ENCODE results near the gene EPB41L5. TPM values are rescaled to one million over a fixed set of nuclear protein-coding genes. Genes with fewer than 3 reads are reported as not detected.

EPB41L5 gene
- total and polyA plus RNA-seq, 10 of the 15 experiments (the other 5 are each of a cell fraction or from before 2014, with no cell fraction given) = 2.1 to 20.4 (median 8.2) TPM

- H3K4me1 ChIP-seq (ENCODE audit: control insufficient read depth, insufficient read depth, low read length) = no peaks in the 10 kb centered on the region
Observed at GRCh38 chr2:120060088-120060623, 47.3 kb downstream of the EPB41L5 start.

More at GRCh38 chr2:120060088-120060623, 47.3 kb downstream of the EPB41L5 start:
- no peak overlapping the region for H3K9ac ChIP-seq (ENCODE audit: control insufficient read depth, insufficient read depth, low read length)
- no peaks in the 10 kb centered on the region for H3K27me3 ChIP-seq (replicated peaks in 1 of 2; ENCODE audit: control insufficient read depth in 2 of 2, insufficient read depth in 2 of 2, low read length in 1 of 2)
- no peaks in the 10 kb centered on the region for H4K20me1 ChIP-seq (ENCODE audit: control insufficient read depth, insufficient read depth)
- SMC1A ChIA-PET (ENCODE audit: uncharacterized antibody, unreplicated experiment) = no interaction called here
- DNase-seq (ENCODE audit: low read depth, low spot score) (no peak), ATAC-seq (no peak; the same call in 2 of the 3 replicates), FAIRE-seq (peak; percentile 23)
- intact Hi-C loops (cut with micrococcal nuclease; ENCODE audit: unreplicated experiment) = no loop called here
- in situ Hi-C loops (cut with MboI) = no loop called here
- no peak overlapping the region for H3K27ac ChIP-seq (ENCODE audit: control insufficient read depth, insufficient read depth)
- no peaks in the 10 kb centered on the region for H3K36me3 ChIP-seq (ENCODE audit: control insufficient read depth in 2 of 2, insufficient read depth in 2 of 2, low read length in 1 of 2)
- H3K4me3 ChIP-seq = no peak overlapping the region
- H3K9me3 ChIP-seq (replicated peaks; ENCODE audit: control insufficient read depth, insufficient read depth, low read length) = no peaks in the 10 kb centered on the region; the same call in 2 of the 3 replicates
- 66% methylated on average over 2 of the region's 2 CpGs for WGBS (ENCODE audit: insufficient coverage, insufficient replicate concordance, low lambda C conversion rate, missing lambda C conversion rate)
- H3K79me2 ChIP-seq (ENCODE audit: control insufficient read depth, insufficient read depth, low read length) = no peaks in the 10 kb centered on the region
- H3K4me2 ChIP-seq (ENCODE audit: control insufficient read depth, insufficient read depth) = no peak overlapping the region
- RAD21 ChIA-PET (ENCODE audit: unreplicated experiment) = no interaction called here
- TF ChIP-seq ZBTB11 (CRISPR knock-in tag; IDR thresholded peaks at IDR 0.05) (no peak), USF1 (IDR thresholded peaks at IDR 0.05; ENCODE audit: borderline replicate concordance, extremely low read length, insufficient read depth, low read depth, low read length) (no peak), CEBPB (IDR thresholded peaks at IDR 0.05; ENCODE audit: borderline replicate concordance in 1 of 2, low read depth in 2 of 2, low read length in 2 of 2) (no peak), MEF2B (IDR thresholded peaks at IDR 0.05; ENCODE audit: partially characterized antibody, poor library complexity, severe bottlenecking) (no peak), JUND (IDR thresholded peaks at IDR 0.05; ENCODE audit: low read depth, low read length) (no peak), SMAD1 (IDR thresholded peaks at IDR 0.05; ENCODE audit: low read depth, partially characterized antibody) (no peak), TARDBP (IDR thresholded peaks at IDR 0.05; ENCODE audit: borderline replicate concordance) (no peak), ZBTB40 (IDR thresholded peaks at IDR 0.05; ENCODE audit: borderline replicate concordance) (no peak), MTA3 (IDR thresholded peaks at IDR 0.05; ENCODE audit: borderline replicate concordance, low read length) (no peak), CTCF (IDR thresholded peaks at IDR 0.05 in 2 of 3, conservative IDR thresholded peaks at IDR 0.05 in 1 of 3; ENCODE audit: control insufficient read depth in 2 of 3, extremely low read depth in 1 of 3, insufficient read depth in 1 of 3, low read depth in 3 of 3, low read length in 3 of 3) (no peak)
- BruUV-seq (replicated peaks) = no TSS peak
- POLR2A ChIA-PET = no interaction called here
- CTCF ChIA-PET = no interaction called here
- H2AFZ ChIP-seq (ENCODE audit: control insufficient read depth, low read depth, low read length) = no peak overlapping the region

All from GM12878 (cell line).